SU-DHL-6 (cell line): ENCODE data around the gene BFSP1.

Source experiments
- EZH2phosphoT487 ChIP-seq: fragments of 200-600 bp; sonication (generic), shearing (Covaris generic); conservative IDR thresholded peaks from 2 replicates; pipeline ENCODE4 v1.6.1; 2018; ENCODE audit warnings: mild to moderate bottlenecking, antibody characterized with exemption, low read length, moderate library complexity, mixed read lengths
- TF ChIP-seq, protein P1 (sequence below): fragments of 200-600 bp; sonication (generic); IDR thresholded peaks from one replicate; pipeline ENCODE4 v1.5.1; 2017; ENCODE audit warnings: antibody characterized with exemption, mild to moderate bottlenecking, low read length, moderate library complexity; ENCODE audit not compliant: insufficient read depth, poor library complexity, severe bottlenecking

GRCh38 chr20:17515053-17515452, 16.1 kb downstream of the BFSP1 start:
- TF ChIP-seq, protein P1, sequence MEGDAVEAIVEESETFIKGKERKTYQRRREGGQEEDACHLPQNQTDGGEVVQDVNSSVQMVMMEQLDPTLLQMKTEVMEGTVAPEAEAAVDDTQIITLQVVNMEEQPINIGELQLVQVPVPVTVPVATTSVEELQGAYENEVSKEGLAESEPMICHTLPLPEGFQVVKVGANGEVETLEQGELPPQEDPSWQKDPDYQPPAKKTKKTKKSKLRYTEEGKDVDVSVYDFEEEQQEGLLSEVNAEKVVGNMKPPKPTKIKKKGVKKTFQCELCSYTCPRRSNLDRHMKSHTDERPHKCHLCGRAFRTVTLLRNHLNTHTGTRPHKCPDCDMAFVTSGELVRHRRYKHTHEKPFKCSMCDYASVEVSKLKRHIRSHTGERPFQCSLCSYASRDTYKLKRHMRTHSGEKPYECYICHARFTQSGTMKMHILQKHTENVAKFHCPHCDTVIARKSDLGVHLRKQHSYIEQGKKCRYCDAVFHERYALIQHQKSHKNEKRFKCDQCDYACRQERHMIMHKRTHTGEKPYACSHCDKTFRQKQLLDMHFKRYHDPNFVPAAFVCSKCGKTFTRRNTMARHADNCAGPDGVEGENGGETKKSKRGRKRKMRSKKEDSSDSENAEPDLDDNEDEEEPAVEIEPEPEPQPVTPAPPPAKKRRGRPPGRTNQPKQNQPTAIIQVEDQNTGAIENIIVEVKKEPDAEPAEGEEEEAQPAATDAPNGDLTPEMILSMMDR, result no peak
- TF ChIP-seq EZH2phosphoT487, result no peak
